Measurements from ENCODE around the gene ENTPD8.
A peak's percentile ranks its signal among the peaks of the same experiment; 100 is the strongest.
"Not testable (repeated sequence)": the region's sequence is repeated elsewhere in the genome, so short reads cannot be mapped to it uniquely, and the experiment has no call there.

The ENTPD8 gene

DNA sequence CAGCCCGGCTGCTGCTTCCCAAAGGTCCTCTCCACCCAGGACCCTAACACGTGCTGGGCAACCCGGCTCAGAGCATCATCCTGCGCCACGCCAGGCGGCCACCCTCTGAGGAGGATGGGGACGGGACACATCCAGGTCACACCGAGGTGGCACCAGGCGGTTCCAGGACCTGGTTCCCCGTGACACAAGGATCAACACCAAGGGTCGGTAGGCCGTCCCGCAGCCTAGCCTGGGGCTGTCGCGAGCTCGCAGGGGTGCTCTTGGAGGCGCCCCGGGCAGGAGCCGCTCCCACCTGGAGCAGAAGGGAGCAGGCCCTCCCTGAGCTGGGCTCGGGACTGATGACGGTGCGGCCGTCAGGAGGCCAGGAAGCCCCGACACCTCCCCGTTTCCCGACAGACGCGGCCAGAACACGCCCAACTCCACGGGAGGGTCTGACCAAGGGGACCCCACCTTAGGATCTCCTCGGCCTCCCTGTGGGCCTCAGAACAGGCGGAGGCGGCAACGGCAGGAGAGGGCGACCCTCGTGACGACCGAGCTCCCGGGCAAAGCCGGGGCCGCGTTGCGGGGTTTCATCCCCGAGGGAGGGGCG lies 24.5 kb downstream of the ENTPD8 start:
- FAIRE-seq (no peak), DNase-seq (ENCODE audit: insufficient read length, low spot score) (no peak)
- no peak for TF ChIP-seq POLR2A (IDR thresholded peaks at IDR 0.05; ENCODE audit: low read depth, low read length)

- no peak for FAIRE-seq
- DNase-seq (ENCODE audit: insufficient read length, low spot score): no peak
These were observed 25.1 kb downstream of the ENTPD8 start for GRCh38 chr9:137416006-137416562.

DNA sequence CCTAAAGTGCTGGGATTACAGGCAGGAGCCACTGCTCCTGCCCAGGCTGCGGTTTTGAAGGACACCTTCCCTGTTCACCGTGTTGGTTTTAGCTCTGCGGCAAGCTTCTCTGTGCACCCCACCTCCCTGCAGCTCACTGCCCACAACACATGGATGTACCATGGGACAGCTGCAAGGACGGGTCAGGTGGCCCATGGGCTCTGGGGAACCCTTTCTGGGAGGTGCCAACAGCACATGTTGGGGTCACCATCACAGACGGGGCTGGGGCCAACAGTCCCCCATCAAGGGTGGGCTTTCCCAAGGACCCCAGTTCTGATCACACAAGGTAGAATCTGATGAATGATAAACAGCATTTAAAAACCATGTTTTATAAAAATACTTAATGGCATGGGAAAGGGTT lies 25.7 kb downstream of the ENTPD8 start:
- FAIRE-seq: no peak
- DNase-seq (ENCODE audit: insufficient read length, low spot score): no peak
- TF ChIP-seq POLR2A (IDR thresholded peaks at IDR 0.05; ENCODE audit: low read depth, low read length): no peak

More at GRCh38 chr9:137416006-137416562, 25.1 kb downstream of the ENTPD8 start:
- TF ChIP-seq POLR2A (IDR thresholded peaks at IDR 0.05; ENCODE audit: low read depth, low read length): no peak

DNA sequence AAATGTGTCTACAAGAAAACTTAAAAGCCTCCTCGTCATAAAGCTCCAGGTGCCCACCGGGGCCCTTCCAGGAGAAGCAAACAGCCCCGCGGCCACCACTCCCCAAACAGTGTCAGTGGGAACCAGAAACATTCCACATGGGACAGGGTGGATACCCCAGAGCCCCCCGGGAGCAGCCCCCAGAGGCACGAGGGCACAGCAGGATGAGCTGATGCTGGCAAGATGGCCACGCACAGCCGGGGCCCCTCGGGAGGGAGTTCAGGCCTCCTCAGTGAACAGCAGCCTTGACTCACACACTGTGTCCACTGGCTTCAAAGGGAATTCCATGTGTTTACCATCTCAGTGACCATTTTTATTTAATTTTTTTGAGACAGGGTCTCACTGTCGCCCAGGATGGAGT lies 28.7 kb downstream of the ENTPD8 start:
- DNase-seq (ENCODE audit: insufficient read length, low spot score) (peak; percentile 84), FAIRE-seq (no peak)

DNA sequence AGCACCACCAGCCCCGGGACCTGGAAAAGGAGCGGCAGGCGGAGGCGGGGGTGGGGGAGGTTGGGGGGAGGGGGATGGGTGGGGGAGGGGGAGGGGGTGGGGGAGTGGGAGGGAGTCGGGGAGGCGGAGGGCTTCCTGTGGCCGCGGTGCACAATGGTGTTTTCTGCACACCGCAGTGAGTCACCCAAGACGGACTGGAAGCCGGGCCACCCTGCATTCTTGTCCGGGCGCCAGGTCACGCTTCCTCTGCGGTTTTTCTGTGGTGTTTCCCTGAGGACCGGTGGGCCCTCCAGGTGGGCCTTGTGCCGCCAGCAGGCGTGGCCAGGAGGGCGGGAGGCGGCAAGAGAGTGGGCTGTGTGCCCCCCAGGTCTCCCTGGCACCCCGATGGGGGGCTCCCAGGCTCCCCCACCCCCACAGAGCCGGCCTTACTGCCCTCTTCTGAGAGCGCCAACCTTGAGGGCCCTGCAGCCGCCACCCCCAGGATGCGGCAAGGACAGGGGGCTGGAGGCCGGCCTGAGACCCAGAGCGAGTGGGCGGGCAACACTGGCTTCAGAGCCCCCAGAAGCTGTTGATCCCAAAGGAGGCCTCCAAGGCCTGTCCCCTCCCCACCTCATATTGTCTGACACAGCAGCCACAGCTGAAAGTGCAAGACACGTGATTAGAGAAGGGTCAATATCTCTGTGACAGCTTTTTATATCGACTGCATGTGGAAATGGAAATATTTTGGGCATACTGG lies 29.3 kb downstream of the ENTPD8 start:
- FAIRE-seq (peak; percentile 75), DNase-seq (ENCODE audit: insufficient read length, low spot score) (peak; percentile 99)
- no peak for TF ChIP-seq POLR2A (IDR thresholded peaks at IDR 0.05; ENCODE audit: low read depth, low read length)

More for the DNA sequence above, 28.7 kb downstream of the ENTPD8 start:
- TF ChIP-seq POLR2A (IDR thresholded peaks at IDR 0.05; ENCODE audit: low read depth, low read length): no peak

GRCh38 chr9:137411260-137411644 lies 29.9 kb downstream of the ENTPD8 start:
- DNase-seq (ENCODE audit: insufficient read length, low spot score) (peak; percentile 70), FAIRE-seq (no peak)
- no peak for TF ChIP-seq POLR2A (IDR thresholded peaks at IDR 0.05; ENCODE audit: low read depth, low read length)

GRCh38 chr9:137410891-137411249 lies 30.3 kb downstream of the ENTPD8 start:
- TF ChIP-seq POLR2A (IDR thresholded peaks at IDR 0.05; ENCODE audit: low read depth, low read length): no peak
- FAIRE-seq (no peak), DNase-seq (ENCODE audit: insufficient read length, low spot score) (no peak)

- not testable (repeated sequence) for FAIRE-seq; DNase-seq (ENCODE audit: insufficient read length, low spot score)
These were observed 30.8 kb downstream of the ENTPD8 start for GRCh38 chr9:137410236-137410890.

GRCh38 chr9:137409515-137409914 lies 31.6 kb downstream of the ENTPD8 start:
- no peak for TF ChIP-seq POLR2A (IDR thresholded peaks at IDR 0.05; ENCODE audit: low read depth, low read length)
- FAIRE-seq: no peak
- DNase-seq (ENCODE audit: insufficient read length, low spot score): no peak

DNA sequence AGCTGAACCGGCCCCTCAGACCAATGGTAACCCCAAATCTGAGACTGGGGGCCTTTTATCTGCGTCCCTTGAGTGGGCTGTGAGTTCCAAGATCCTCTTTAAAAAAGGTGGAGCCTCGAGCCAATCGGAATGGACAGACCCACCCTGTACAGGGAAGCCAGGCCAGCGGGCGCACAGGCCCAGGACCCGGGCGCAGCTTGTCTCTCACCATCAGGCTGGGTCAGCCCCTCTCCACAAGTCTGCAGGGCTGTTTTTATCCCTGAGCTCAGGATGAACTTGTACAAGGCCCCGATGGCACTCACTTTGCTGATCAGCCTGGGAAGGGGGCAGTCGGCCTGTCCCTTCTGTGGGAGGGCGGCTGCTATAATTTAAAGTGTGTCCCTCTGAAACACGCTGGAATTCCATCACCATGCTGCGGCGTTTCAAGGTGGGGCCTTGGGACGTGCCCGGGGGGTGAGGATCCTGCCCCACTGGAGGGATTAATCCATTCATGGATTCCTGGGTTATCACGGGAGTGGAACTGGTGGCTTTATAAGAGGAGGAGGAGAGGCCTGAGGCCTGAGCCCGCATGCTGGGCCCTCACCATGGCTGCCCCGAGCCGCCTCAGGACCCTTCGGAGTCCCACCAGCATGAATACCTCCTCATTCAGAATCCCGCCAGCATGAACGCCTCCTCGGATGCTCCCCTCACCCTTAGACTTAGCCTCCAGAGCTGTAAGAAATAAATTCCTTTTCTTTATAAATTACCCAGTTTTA lies 32.3 kb downstream of the ENTPD8 start:
- TF ChIP-seq POLR2A (IDR thresholded peaks at IDR 0.05; ENCODE audit: low read depth, low read length): no peak
- FAIRE-seq: no peak
- no peak for DNase-seq (ENCODE audit: insufficient read length, low spot score)

DNA sequence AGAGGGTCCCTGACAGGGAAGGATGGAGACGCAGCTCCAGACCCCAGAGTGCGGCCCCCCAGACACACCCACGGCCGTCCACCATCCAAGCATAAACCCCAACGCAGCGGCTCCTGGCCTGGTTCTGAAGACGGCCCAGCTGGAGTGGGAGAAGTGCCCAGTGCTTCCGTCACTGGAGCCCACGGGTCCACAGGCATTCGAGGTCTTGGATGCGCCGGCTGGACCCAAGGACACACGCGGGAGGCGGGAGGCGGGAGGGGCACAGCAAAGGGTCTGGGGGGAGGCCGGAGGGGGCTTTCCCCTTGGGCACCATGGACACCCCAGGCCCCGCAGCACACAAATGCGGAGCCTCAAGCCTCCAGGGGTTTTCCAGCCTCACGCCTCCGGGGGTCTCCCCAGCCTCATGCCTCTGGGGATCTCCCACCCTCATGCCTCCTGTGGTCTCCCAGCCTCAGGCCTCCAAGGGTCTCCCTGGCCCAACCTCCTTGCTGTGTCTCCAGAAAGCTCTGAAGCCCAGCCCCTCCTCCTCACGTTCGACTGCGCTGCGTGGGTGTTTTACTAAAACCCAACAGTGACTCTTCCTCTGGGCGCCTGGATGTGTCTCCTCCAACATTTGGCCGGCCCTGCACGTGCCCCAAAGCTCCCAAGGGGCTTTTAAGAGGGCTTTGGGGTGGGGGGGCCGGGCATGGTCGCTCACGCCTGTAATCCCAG lies 33.4 kb downstream of the ENTPD8 start:
- DNase-seq (ENCODE audit: insufficient read length, low spot score) (no peak), FAIRE-seq (no peak)
- no peak for TF ChIP-seq POLR2A (IDR thresholded peaks at IDR 0.05; ENCODE audit: low read depth, low read length)

GRCh38 chr9:137406876-137407589 lies 34.1 kb downstream of the ENTPD8 start:
- no peak for FAIRE-seq
- no peak for DNase-seq (ENCODE audit: insufficient read length, low spot score)
- no peak for TF ChIP-seq POLR2A (IDR thresholded peaks at IDR 0.05; ENCODE audit: low read depth, low read length)

Data from H54 (cell line).